Endothelial cell of umbilical vein (primary cell): ENCODE results near the gene SEC22C. TPM values are rescaled to one million over a fixed set of nuclear protein-coding genes. Genes with fewer than 3 reads are reported as not detected.

Source experiments
- BruUV-seq: library from RNA; stranded (reverse); fragments of 400-500 nt; replicated peaks from 2 replicates; lab custom pipeline; 2021; lab: Mats Ljungman, UMichigan
- CTCF ChIA-PET: fragments of 300-600, 350-600 bp; sonication (Branson Sonifier 250); formaldehyde crosslinking; loops from one replicate; lab custom pipeline; 2021; ENCODE audit warnings: antibody characterized with exemption, inconsistent platforms; lab: Charles Lee
- POLR2A ChIA-PET: fragments of 300-600, 350-600 bp; sonication (Branson Sonifier 250); formaldehyde crosslinking; loops from one replicate; lab custom pipeline; 2021; ENCODE audit warnings: antibody characterized with exemption, inconsistent platforms; lab: Charles Lee
- DNase-seq: peaks from one replicate; pipeline ENCODE4 v3.0.0-alpha.2; 2011; ENCODE audit warnings: low read depth, low spot score
- FAIRE-seq: peaks from 2 replicates; lab custom pipeline; 2011; peaks lifted over from hg19 to GRCh38; lab: Jason Lieb, UNC
- H2AFZ ChIP-seq: 2 replicates; pipeline ENCODE4 v1.6.0; 2012; ENCODE audit warnings: low read depth, low read length, control low read depth, inconsistent platforms
- H3K27ac ChIP-seq: 2 replicates; pipeline ENCODE4 v1.5.1; 2011; ENCODE audit warnings: low read depth, mild to moderate bottlenecking, control low read depth, low read length, moderate library complexity; ENCODE audit not compliant: insufficient read depth
- H3K27me3 ChIP-seq, 2 experiments: 2 replicates each; pipeline versions ENCODE4 v1.6.0 to v1.6.1; 2011; ENCODE audit warnings: low read length in 2 of 2, mixed read lengths in 1 of 2; ENCODE audit not compliant: control insufficient read depth in 2 of 2, insufficient read depth in 2 of 2
- H3K36me3 ChIP-seq, 2 experiments: 2 replicates in 1 of 2; 3 replicates in 1 of 2; pipeline ENCODE4 v1.5.1; 2011; ENCODE audit warnings: low read length in 2 of 2, mild to moderate bottlenecking in 1 of 2, moderate library complexity in 1 of 2; ENCODE audit not compliant: control insufficient read depth in 2 of 2, insufficient read depth in 2 of 2; ENCODE audit errors: extremely low read depth in 1 of 2
- H3K4me1 ChIP-seq: 3 replicates; pipeline ENCODE4 v1.5.1; 2011; ENCODE audit warnings: mild to moderate bottlenecking, low read length; ENCODE audit not compliant: control insufficient read depth, insufficient read depth; ENCODE audit errors: extremely low read depth
- H3K4me2 ChIP-seq: 2 replicates; pipeline ENCODE4 v1.6.1; 2011; ENCODE audit warnings: low read length, control low read depth, mixed read lengths; ENCODE audit not compliant: insufficient read depth
- H3K4me3 ChIP-seq, 3 experiments: fragments of 200-600 bp in 1 of 3; sonication (generic), shearing (Covaris generic) in 1 of 3; replicated peaks in 1 of 3; 2 replicates each; pipeline ENCODE4 v1.5.1; 2011 to 2016; ENCODE audit warnings: control low read depth in 3 of 3, low read length in 3 of 3, mild to moderate bottlenecking in 2 of 3, inconsistent platforms in 1 of 3, low read depth in 1 of 3, moderate library complexity in 1 of 3; ENCODE audit not compliant: insufficient read depth in 1 of 3
- H3K79me2 ChIP-seq: 2 replicates; pipeline ENCODE4 v1.6.0; 2012; ENCODE audit warnings: low read length, inconsistent platforms; ENCODE audit not compliant: control insufficient read depth, insufficient read depth
- H3K9ac ChIP-seq: replicated peaks from 2 replicates; pipeline ENCODE3; 2011; ENCODE audit warnings: low read length, control low read depth; ENCODE audit not compliant: insufficient read depth; ENCODE audit errors: extremely low read depth
- H3K9me1 ChIP-seq: replicated peaks from 3 replicates; pipeline ENCODE4 v1.6.0; 2011; ENCODE audit warnings: mild to moderate bottlenecking, low read length; ENCODE audit not compliant: control insufficient read depth, insufficient read depth; ENCODE audit errors: extremely low read depth
- H3K9me3 ChIP-seq: replicated peaks from 2 replicates; pipeline ENCODE4 v1.5.1; 2012; ENCODE audit warnings: low read length, inconsistent platforms; ENCODE audit not compliant: control insufficient read depth, insufficient read depth
- H4K20me1 ChIP-seq: replicated peaks from 2 replicates; pipeline ENCODE3; 2011; ENCODE audit warnings: mild to moderate bottlenecking, low read length; ENCODE audit not compliant: control insufficient read depth, insufficient read depth; ENCODE audit errors: extremely low read depth
- CTCF ChIP-seq, 2 donors: IDR thresholded peaks; 1 replicate in 1 of 2; 2 replicates in 1 of 2; pipeline ENCODE4 v1.5.1; 2011; ENCODE audit warnings: low read length in 2 of 2, mild to moderate bottlenecking in 2 of 2, moderate library complexity in 2 of 2, control low read depth in 1 of 2, inconsistent platforms in 1 of 2, low read depth in 1 of 2; ENCODE audit not compliant: insufficient read depth in 1 of 2; ENCODE audit errors: extremely low read depth in 1 of 2
- JUN ChIP-seq: IDR thresholded peaks from 2 replicates; pipeline ENCODE4 v1.6.1; 2011; ENCODE audit warnings: borderline replicate concordance, low read depth; ENCODE audit not compliant: insufficient read length, insufficient read depth
- MAX ChIP-seq: IDR thresholded peaks from 2 replicates; pipeline ENCODE4 v1.6.1; 2011; ENCODE audit not compliant: insufficient read depth, insufficient read length
- dilution Hi-C: fragments of 300-500 bp; cut with MboI; formaldehyde crosslinking; loops from one replicate; pipeline ENCODE4 v1.15.0; 2019; ENCODE audit warnings: low sequenced_read_pairs; ENCODE audit not compliant: extremely low pct_ligation_motif_present
- intact Hi-C: fragments of 100-400 bp; cut with micrococcal nuclease; formaldehyde crosslinking; loops from one replicate; pipeline ENCODE4 v1.10.0; 2022
- polyA plus RNA-seq, 4 experiments: library from polyadenylated mRNA; depleted of rRNA in 3 of 4; stranded (reverse) in 3 of 4; unstranded in 1 of 4; fragments of >200 nt; gene quantifications; 2 replicates each; pipeline versions ENCODE4 v1.2.1 to v1.2.3, GENCODE V29; 2011 to 2012; ENCODE audit warnings: missing spikeins in 1 of 4
- total RNA-seq: library from RNA; stranded (reverse); gene quantifications from 2 replicates; pipeline ENCODE4 v1.2.3, GENCODE V29; 2021

The SEC22C gene
- total and polyA plus RNA-seq, 2 donors (not counting 3 experiments of a cell fraction or from before 2014, with no cell fraction given) = 43.9 to 61.9 TPM

GRCh38 chr3:42545284-42545900 lies 36.4 kb downstream of the SEC22C start:
- Histone ChIP-seq H3K36me3 (peaks cover 0 to 4% of the 10 kb centered on the region in 2 experiments), H3K4me2 (no peak overlapping the region), H3K9me3 (no peaks in the 10 kb centered on the region), H3K27me3 (no peaks in the 10 kb centered on the region), H3K79me2 (no peaks in the 10 kb centered on the region), H3K9me1 (no peaks in the 10 kb centered on the region), H3K27ac (no peak overlapping the region), H4K20me1 (no peaks in the 10 kb centered on the region), H3K4me1 (no peaks in the 10 kb centered on the region), H3K4me3 (no peak overlapping the region), H3K9ac (no peak overlapping the region), H2AFZ (no peak overlapping the region)
- dilution Hi-C loops = no loop called here
- ChIA-PET POLR2A (no interaction called here), CTCF (interaction anchor here (1.0 to 9.7 kb wide), 12 partner anchors 9 to 316 kb away, joined by 3 to 80 read pairs (median 5); partner anchors contain the start of gene VIPR1)
- FAIRE-seq (peak; percentile 42), DNase-seq (no peak)
- intact Hi-C loops = no loop called here
- no peak for TF ChIP-seq MAX
- BruUV-seq = no TSS peak

- ChIA-PET POLR2A (no interaction called here), CTCF (interaction anchor here (0.8 to 9.7 kb wide), 12 partner anchors 8 to 315 kb away, joined by 3 to 80 read pairs (median 4); partner anchors contain the start of gene VIPR1)
- Histone ChIP-seq H3K4me3 (no peak overlapping the region), H3K4me1 (no peaks in the 10 kb centered on the region), H3K9me1 (no peaks in the 10 kb centered on the region), H3K9me3 (no peaks in the 10 kb centered on the region), H3K79me2 (no peaks in the 10 kb centered on the region), H3K4me2 (no peak overlapping the region), H3K27ac (no peak overlapping the region), H3K27me3 (no peaks in the 10 kb centered on the region), H3K36me3 (peaks cover 0 to 4% of the 10 kb centered on the region in 2 experiments), H3K9ac (no peak overlapping the region), H2AFZ (no peak overlapping the region), H4K20me1 (no peaks in the 10 kb centered on the region)
- intact Hi-C loops = no loop called here
- no TSS peak for BruUV-seq
- dilution Hi-C loops = no loop called here
- TF ChIP-seq JUN (no peak), CTCF (IDR thresholded peaks at IDR 0.05; ENCODE audit: extremely low read depth in 1 of 2, insufficient read depth in 1 of 2, low read depth in 1 of 2, low read length in 2 of 2) (peak; percentile 14 to 36)
- DNase-seq = peak; percentile 36
- FAIRE-seq = peak; percentile 66
These were observed 37.1 kb downstream of the SEC22C start for GRCh38 chr3:42544492-42545283.
